ENCODE results near the gene PRKCH.

GRCh38 chr14:61499991-61500390 is 178.6 kb downstream of the PRKCH start:
- TF ChIP-seq EZH2 (IDR thresholded peaks at IDR 0.05; ENCODE audit: borderline replicate concordance, insufficient read depth, low read length, poor library complexity, severe bottlenecking): no peak
- no peak for TF ChIP-seq CTCF (IDR thresholded peaks at IDR 0.05; ENCODE audit: poor library complexity, severe bottlenecking)
